Gastrocnemius medialis (tissue), 4 donors: Measurements from ENCODE around the gene P4HA2. TPM values are rescaled to one million over a fixed set of nuclear protein-coding genes. Genes with fewer than 3 reads are reported as not detected.
A peak's percentile ranks its signal among the peaks of the same experiment; 100 is the strongest.

ENCODE experiments used
- ATAC-seq, 2 donors: fragments of 150-250 bp; one replicate each; pipeline ENCODE4 v1.9.1; 2016
- DNase-seq, 2 donors: peaks; one replicate each; pipeline ENCODE4 v3.0.0-alpha.2; 2019
- H3K27ac ChIP-seq, 4 donors: fragments of 200-600 bp; sonication (generic); 1 replicate in 1 of 4; 2 replicates in 3 of 4; pipeline ENCODE4 v1.5.1; 2016 to 2018; ENCODE audit warnings: mild to moderate bottlenecking in 2 of 4, moderate library complexity in 1 of 4
- H3K27me3 ChIP-seq, 3 donors: fragments of 200-600 bp; sonication (generic) in 2 of 3; 1 replicate in 1 of 3; 2 replicates in 2 of 3; pipeline versions ENCODE4 v1.5.1 to v1.6.0; 2016 to 2019; ENCODE audit warnings: mild to moderate bottlenecking in 1 of 3, moderate library complexity in 1 of 3
- H3K36me3 ChIP-seq, 2 donors: fragments of 200-600 bp; sonication (generic) in 1 of 2; one replicate each; pipeline ENCODE4 v1.5.1; 2017 to 2018
- H3K4me1 ChIP-seq, 2 donors: fragments of 200-600 bp; sonication (generic) in 1 of 2; one replicate each; pipeline ENCODE4 v1.5.1; 2016 to 2017; ENCODE audit warnings: mild to moderate bottlenecking in 2 of 2
- H3K4me3 ChIP-seq, 4 donors: fragments of 200-600 bp; sonication (generic) in 3 of 4; 1 replicate in 1 of 4; 2 replicates in 3 of 4; pipeline ENCODE4 v1.5.1; 2016 to 2019; ENCODE audit warnings: mild to moderate bottlenecking in 2 of 4
- H3K9me3 ChIP-seq, 3 donors: fragments of 200-600 bp; sonication (generic) in 2 of 3; 1 replicate in 1 of 3; 2 replicates in 2 of 3; pipeline ENCODE4 v1.5.1; 2016 to 2019
- CTCF ChIP-seq, 5 experiments: fragments of 450-650 bp in 3 of 5; fragments of 200-600 bp in 2 of 5; sonication (generic) in 2 of 5; IDR thresholded peaks in 4 of 5; conservative IDR thresholded peaks in 1 of 5; 1 replicate in 4 of 5; 2 replicates in 1 of 5; pipeline ENCODE4 v1.5.1; 2016 to 2019; ENCODE audit warnings: antibody characterized with exemption in 5 of 5, mild to moderate bottlenecking in 3 of 5, moderate library complexity in 3 of 5
- POLR2A ChIP-seq, 2 donors: fragments of 450-650 bp; IDR thresholded peaks; one replicate each; pipeline ENCODE4 v1.6.1; 2017; ENCODE audit warnings: antibody characterized with exemption in 2 of 2, mild to moderate bottlenecking in 2 of 2, moderate library complexity in 2 of 2
- in situ Hi-C, 4 donors: fragments of 200-750 bp; cut with MboI; loops; one replicate each; pipeline versions ENCODE4 v1.15.0 to v1.8.0; 2017; ENCODE audit warnings: low sequenced_read_pairs in 4 of 4
- intact Hi-C: fragments of 100-400 bp; cut with DNase I; formaldehyde crosslinking; loops from one replicate; pipeline ENCODE4 v1.15.1; 2023; ENCODE audit warnings: low total_unique reads
- total RNA-seq, 4 donors: library from RNA; depleted of rRNA; stranded (reverse); fragments of >200 nt; gene quantifications; one replicate each; pipeline versions ENCODE4 v1.1.0 to v1.2.3, GENCODE V29; 2016

Gene P4HA2
- total RNA-seq, 4 donors from 2014 or later, result 5.8 to 15.7 (median 10.3) TPM

GRCh38 chr5:132205385-132206125 lies 22.1 kb downstream of the P4HA2 start:
- no peak for TF ChIP-seq POLR2A (IDR thresholded peaks at IDR 0.05)
- TF ChIP-seq CTCF (IDR thresholded peaks at IDR 0.05 in 4 of 5, conservative IDR thresholded peaks at IDR 0.05 in 1 of 5), result no peak
- intact Hi-C loops, result no loop called here
- ATAC-seq (peak in 1 of 2 donors; percentile 18), DNase-seq (no peak)
- H3K4me3 ChIP-seq, result no peak overlapping the region
- H3K9me3 ChIP-seq, result no peaks in the 10 kb centered on the region
- no peak overlapping the region for H3K27ac ChIP-seq
- in situ Hi-C loops, result no loop called here
- peaks cover 10 to 17% of the 10 kb centered on the region in 2 donors for H3K4me1 ChIP-seq
- peaks cover 0 to 13% of the 10 kb centered on the region in 2 donors for H3K36me3 ChIP-seq
- no peaks in the 10 kb centered on the region for H3K27me3 ChIP-seq

- Histone ChIP-seq H3K4me3 (no peak overlapping the region), H3K27me3 (no peaks in the 10 kb centered on the region), H3K9me3 (no peaks in the 10 kb centered on the region), H3K4me1 (peaks cover 10 to 17% of the 10 kb centered on the region in 2 donors), H3K36me3 (peaks cover 0 to 10% of the 10 kb centered on the region in 2 donors), H3K27ac (no peak overlapping the region)
- ATAC-seq (no peak), DNase-seq (no peak)
- TF ChIP-seq CTCF (IDR thresholded peaks at IDR 0.05 in 4 of 5, conservative IDR thresholded peaks at IDR 0.05 in 1 of 5), result no peak
- no peak for TF ChIP-seq POLR2A (IDR thresholded peaks at IDR 0.05)
- intact Hi-C loops, result no loop called here
- in situ Hi-C loops, result no loop called here
Observed at GRCh38 chr5:132204371-132205135, 23.1 kb downstream of the P4HA2 start.

- no peaks in the 10 kb centered on the region for H3K27me3 ChIP-seq
- ATAC-seq, result no peak
- H3K4me1 ChIP-seq, result peaks cover 10 to 17% of the 10 kb centered on the region in 2 donors
- no peak overlapping the region for H3K27ac ChIP-seq
- no peak for TF ChIP-seq CTCF (IDR thresholded peaks at IDR 0.05 in 4 of 5, conservative IDR thresholded peaks at IDR 0.05 in 1 of 5)
- no peak for TF ChIP-seq POLR2A (IDR thresholded peaks at IDR 0.05)
- intact Hi-C loops (no loop called here), in situ Hi-C loops (no loop called here)
- no peak for DNase-seq
- no peaks in the 10 kb centered on the region for H3K9me3 ChIP-seq
- H3K4me3 ChIP-seq, result no peak overlapping the region
- peaks cover 0 to 14% of the 10 kb centered on the region in 2 donors for H3K36me3 ChIP-seq
Observed at GRCh38 chr5:132203916-132204315, 23.7 kb downstream of the P4HA2 start.

GRCh38 chr5:132203464-132203818 lies 24.2 kb downstream of the P4HA2 start:
- intact Hi-C loops, result no loop called here

More at GRCh38 chr5:132203464-132203818, 24.2 kb downstream of the P4HA2 start:
- H3K4me1 ChIP-seq, result peaks cover 10 to 17% of the 10 kb centered on the region in 2 donors
- H3K27me3 ChIP-seq, result no peaks in the 10 kb centered on the region
- TF ChIP-seq CTCF (IDR thresholded peaks at IDR 0.05 in 4 of 5, conservative IDR thresholded peaks at IDR 0.05 in 1 of 5) (no peak), POLR2A (IDR thresholded peaks at IDR 0.05) (no peak)
- H3K36me3 ChIP-seq, result peaks cover 0 to 16% of the 10 kb centered on the region in 2 donors
- H3K27ac ChIP-seq, result no peak overlapping the region
- no peaks in the 10 kb centered on the region for H3K9me3 ChIP-seq
- in situ Hi-C loops, result no loop called here
- ATAC-seq, result no peak
- DNase-seq, result no peak
- no peak overlapping the region for H3K4me3 ChIP-seq
